H1 (cell line): ENCODE results near the gene ARF4. TPM values are rescaled to one million over a fixed set of nuclear protein-coding genes. Genes with fewer than 3 reads are reported as not detected.

Experiments used
- CTCF ChIA-PET: fragments of 300-600 bp; sonication (Branson Sonifier 250); formaldehyde crosslinking; loops from one replicate; lab custom pipeline; 2021; ENCODE audit not compliant: partially characterized antibody; lab: Charles Lee
- POLR2A ChIA-PET: fragments of 300-600 bp; sonication (Branson Sonifier 250); formaldehyde crosslinking; loops from one replicate; lab custom pipeline; 2021; ENCODE audit warnings: inconsistent platforms; ENCODE audit not compliant: partially characterized antibody; lab: Charles Lee
- DNase-seq, 2 experiments: peaks; one replicate each; pipeline versions ENCODE4 v3.0.0 to v3.0.0-alpha.2; 2010 to 2022; ENCODE audit warnings: low spot score in 2 of 2, low read depth in 1 of 2, mixed read lengths in 1 of 2
- FAIRE-seq: peaks from 2 replicates; lab custom pipeline; 2011; peaks lifted over from hg19 to GRCh38; lab: Jason Lieb, UNC
- H2AFZ ChIP-seq: 2 replicates; pipeline ENCODE4 v1.8.1; 2012; ENCODE audit warnings: low read length, inconsistent platforms
- H2AK5ac ChIP-seq: 2 replicates; pipeline ENCODE4 v1.6.1; 2013; ENCODE audit warnings: low read depth, low read length
- H2BK120ac ChIP-seq: replicated peaks from 2 replicates; pipeline ENCODE3; 2013; ENCODE audit warnings: low read depth, low read length, inconsistent platforms
- H2BK12ac ChIP-seq: 2 replicates; pipeline ENCODE4 v1.6.1; 2013; ENCODE audit warnings: low read depth, low read length
- H2BK15ac ChIP-seq: 2 replicates; pipeline ENCODE4 v1.6.1; 2013; ENCODE audit warnings: low read length
- H2BK20ac ChIP-seq: 2 replicates; pipeline ENCODE4 v1.6.1; 2013; ENCODE audit warnings: low read length
- H2BK5ac ChIP-seq: 2 replicates; pipeline ENCODE4 v1.6.1; 2013; ENCODE audit warnings: low read depth, low read length
- H3K14ac ChIP-seq: 2 replicates; pipeline ENCODE4 v1.6.1; 2013; ENCODE audit warnings: inconsistent platforms; ENCODE audit not compliant: insufficient read length
- H3K18ac ChIP-seq: 2 replicates; pipeline ENCODE4 v1.6.1; 2013; ENCODE audit warnings: low read length; ENCODE audit errors: extremely low read depth
- H3K23ac ChIP-seq: 2 replicates; pipeline ENCODE4 v1.6.1; 2013; ENCODE audit warnings: inconsistent platforms; ENCODE audit not compliant: insufficient read length
- H3K23me2 ChIP-seq: 2 replicates; pipeline ENCODE4 v1.6.1; 2013; ENCODE audit warnings: low read depth, low read length
- H3K27ac ChIP-seq: 2 replicates; pipeline ENCODE4 v1.6.1; 2011; ENCODE audit warnings: low read depth, low read length, inconsistent platforms
- H3K27me3 ChIP-seq, 4 experiments: replicated peaks in 1 of 4; 1 replicate in 1 of 4; 2 replicates in 3 of 4; pipeline versions ENCODE4 v1.6.1 to v1.8.1; 2011 to 2013; ENCODE audit warnings: low read length in 3 of 4, mild to moderate bottlenecking in 3 of 4, inconsistent platforms in 2 of 4, mixed read lengths in 2 of 4, moderate library complexity in 1 of 4; ENCODE audit not compliant: control insufficient read depth in 3 of 4, insufficient read depth in 3 of 4; ENCODE audit errors: extremely low read depth in 1 of 4
- H3K36me3 ChIP-seq, 4 experiments: 2 replicates each; pipeline versions ENCODE4 v1.6.1 to v1.8.1; 2011 to 2013; ENCODE audit warnings: mild to moderate bottlenecking in 4 of 4, low read length in 3 of 4, moderate library complexity in 2 of 4, control low read depth in 1 of 4, inconsistent platforms in 1 of 4; ENCODE audit not compliant: insufficient read depth in 4 of 4, control insufficient read depth in 2 of 4
- H3K4ac ChIP-seq: replicated peaks from 2 replicates; pipeline ENCODE3; 2013; ENCODE audit warnings: low read length, low read depth, mixed read lengths, inconsistent platforms; ENCODE audit not compliant: insufficient read length
- H3K4me1 ChIP-seq, 4 experiments: replicated peaks in 1 of 4; 1 replicate in 1 of 4; 2 replicates in 3 of 4; pipeline versions ENCODE4 v1.6.1 to v1.8.1; 2011 to 2013; ENCODE audit warnings: low read length in 3 of 4, inconsistent platforms in 2 of 4, mixed read lengths in 1 of 4; ENCODE audit not compliant: insufficient read depth in 4 of 4, control insufficient read depth in 3 of 4
- H3K4me2 ChIP-seq, 2 experiments: 2 replicates each; pipeline versions ENCODE4 v1.6.1 to v1.8.1; 2011 to 2013; ENCODE audit warnings: low read depth in 2 of 2, low read length in 2 of 2, control low read depth in 1 of 2, inconsistent platforms in 1 of 2, mild to moderate bottlenecking in 1 of 2; ENCODE audit not compliant: insufficient read depth in 1 of 2
- H3K4me3 ChIP-seq, 4 experiments: fragments of 200-600, 300-600 bp in 1 of 4; sonication (generic), shearing (Covaris generic), sonication (Bioruptor Twin) in 1 of 4; 2 replicates each; pipeline versions ENCODE4 v1.5.1 to v1.8.1; 2011 to 2016; ENCODE audit warnings: low read length in 4 of 4, low read depth in 3 of 4, control low read depth in 2 of 4, inconsistent platforms in 2 of 4, mild to moderate bottlenecking in 2 of 4, mixed read lengths in 1 of 4, moderate library complexity in 1 of 4; ENCODE audit not compliant: insufficient read depth in 2 of 4; ENCODE audit errors: extremely low read depth in 1 of 4
- H3K56ac ChIP-seq: replicated peaks from 2 replicates; pipeline ENCODE3; 2013; ENCODE audit warnings: low read depth, mild to moderate bottlenecking, mixed read lengths, low read length, inconsistent platforms; ENCODE audit not compliant: insufficient read length
- H3K79me1 ChIP-seq: 2 replicates; pipeline ENCODE4 v1.6.1; 2013; ENCODE audit warnings: low read depth, low read length, control low read depth
- H3K79me2 ChIP-seq, 2 experiments: 2 replicates each; pipeline versions ENCODE4 v1.6.1 to v1.8.1; 2012 to 2013; ENCODE audit warnings: low read length in 2 of 2, mild to moderate bottlenecking in 2 of 2, inconsistent platforms in 1 of 2; ENCODE audit not compliant: insufficient read depth in 2 of 2, control insufficient read depth in 1 of 2
- H3K9ac ChIP-seq, 4 experiments: replicated peaks in 1 of 4; 1 replicate in 1 of 4; 2 replicates in 3 of 4; pipeline versions ENCODE4 v1.6.1 to v1.8.1; 2011 to 2013; ENCODE audit warnings: low read depth in 3 of 4, low read length in 3 of 4, control low read depth in 2 of 4, mild to moderate bottlenecking in 2 of 4, moderate library complexity in 2 of 4, inconsistent platforms in 1 of 4; ENCODE audit errors: extremely low read depth in 1 of 4
- H3K9me3 ChIP-seq, 2 experiments: 2 replicates each; pipeline versions ENCODE4 v1.6.1 to v1.8.1; 2012 to 2013; ENCODE audit warnings: mild to moderate bottlenecking in 2 of 2, moderate library complexity in 2 of 2, control low read depth in 1 of 2, inconsistent platforms in 1 of 2, low read depth in 1 of 2, low read length in 1 of 2, mixed read lengths in 1 of 2; ENCODE audit not compliant: insufficient read depth in 2 of 2
- H4K20me1 ChIP-seq, 2 experiments: replicated peaks in 1 of 2; 2 replicates each; pipeline versions ENCODE3 to v1.8.1; 2011 to 2013; ENCODE audit warnings: inconsistent platforms in 2 of 2, low read length in 2 of 2, mild to moderate bottlenecking in 1 of 2; ENCODE audit not compliant: insufficient read depth in 2 of 2, control insufficient read depth in 1 of 2
- H4K5ac ChIP-seq: 2 replicates; pipeline ENCODE4 v1.6.1; 2013; ENCODE audit warnings: low read length, low read depth, mixed read lengths, inconsistent platforms; ENCODE audit not compliant: insufficient read length
- H4K8ac ChIP-seq: 2 replicates; pipeline ENCODE4 v1.8.0; 2013; ENCODE audit warnings: mild to moderate bottlenecking, moderate library complexity, low read length, inconsistent platforms; ENCODE audit not compliant: insufficient read depth; ENCODE audit errors: extremely low read depth
- H4K91ac ChIP-seq: replicated peaks from 2 replicates; pipeline ENCODE3; 2013; ENCODE audit warnings: low read length, mixed read lengths, inconsistent platforms; ENCODE audit not compliant: insufficient read length
- ASH2L ChIP-seq: fragments of 200-600, 300-600 bp; sonication (generic); IDR thresholded peaks from one replicate; pipeline ENCODE4 v1.7.1; 2017; ENCODE audit warnings: low read length
- BACH1 ChIP-seq: IDR thresholded peaks from 2 replicates; pipeline ENCODE4 v1.6.1; 2012; ENCODE audit warnings: low read length, improper control_type of control experiment
- E2F6 ChIP-seq: IDR thresholded peaks from 2 replicates; pipeline ENCODE4 v1.6.1; 2012; ENCODE audit warnings: inconsistent platforms
- FOSL1 ChIP-seq: IDR thresholded peaks from 2 replicates; pipeline ENCODE4 v1.6.1; 2011; ENCODE audit warnings: mild to moderate bottlenecking, low read depth, low read length, moderate library complexity; ENCODE audit not compliant: insufficient read depth
- GTF2F1 ChIP-seq: IDR thresholded peaks from 2 replicates; pipeline ENCODE4 v1.6.1; 2012; ENCODE audit warnings: low read depth, low read length, improper control_type of control experiment, borderline replicate concordance
- RAD21 ChIP-seq, 2 experiments: IDR thresholded peaks in 1 of 2; conservative IDR thresholded peaks in 1 of 2; 2 replicates each; pipeline ENCODE4 v1.6.1; 2011; ENCODE audit warnings: low read depth in 2 of 2, low read length in 2 of 2, improper control_type of control experiment in 1 of 2, inconsistent platforms in 1 of 2, mild to moderate bottlenecking in 1 of 2, moderate library complexity in 1 of 2
- SAP30 ChIP-seq: fragments of 300-600 bp; sonication (generic); IDR thresholded peaks from 2 replicates; pipeline ENCODE4 v1.7.1; 2012; ENCODE audit warnings: low read length, moderate library complexity, mild to moderate bottlenecking, inconsistent platforms; ENCODE audit not compliant: insufficient read depth, insufficient replicate concordance
- TEAD4 ChIP-seq: IDR thresholded peaks from 2 replicates; pipeline ENCODE4 v1.6.1; 2012; ENCODE audit warnings: low read depth, low read length, inconsistent platforms, mixed read lengths
- YY1 ChIP-seq: IDR thresholded peaks from 2 replicates; pipeline ENCODE4 v1.6.1; 2011; ENCODE audit warnings: low read depth, mild to moderate bottlenecking, low read length
- WGBS, 2 experiments: shearing (Covaris generic) in 1 of 2; methylation state at CpG; one replicate each; pipeline versions ENCODE4 v1.1.6 to v1.1.7; 2013 to 2015; ENCODE audit warnings: low lambda C conversion rate in 2 of 2, mixed read lengths in 2 of 2, inconsistent platforms in 1 of 2, low coverage in 1 of 2, missing lambda C conversion rate in 1 of 2; ENCODE audit not compliant: insufficient replicate concordance in 2 of 2, insufficient coverage in 1 of 2, insufficient read length in 1 of 2; ENCODE audit errors: extremely low coverage in 1 of 2, missing lambda C conversion rate in 1 of 2; 5-methylcytosine and 5-hydroxymethylcytosine counted together
- polyA plus RNA-seq, 7 experiments: library from polyadenylated mRNA; depleted of rRNA in 3 of 7; stranded (reverse) in 5 of 7; unstranded in 2 of 7; fragments of >200 nt in 5 of 7; fragments of 200-250 nt in 2 of 7; gene quantifications; 1 replicate in 5 of 7; 2 replicates in 1 of 7; 4 replicates in 1 of 7; pipeline versions ENCODE4 v1.2.1 to v1.2.3, GENCODE V29; 2011 to 2013; ENCODE audit warnings: missing spikeins in 2 of 7, mixed read lengths in 2 of 7
- total RNA-seq: library from RNA; stranded (reverse); fragmentation: NEBNext Ultra II Directional; extraction: Animal tissue kit (Norgen Biotek cat#: 25700); gene quantifications from 2 replicates; pipeline ENCODE4 v1.2.1, GENCODE V29; 2021
- TF ChIP-seq, protein P1 (sequence below): IDR thresholded peaks from 2 replicates; pipeline ENCODE4 v1.6.1; 2011; ENCODE audit warnings: low read depth, mild to moderate bottlenecking, low read length; ENCODE audit not compliant: insufficient read depth

The ARF4 gene
- total and polyA plus RNA-seq, 2 of the 8 experiments (the other 6 are each of a cell fraction or from before 2014, with no cell fraction given) = 138 to 165 TPM

DNA sequence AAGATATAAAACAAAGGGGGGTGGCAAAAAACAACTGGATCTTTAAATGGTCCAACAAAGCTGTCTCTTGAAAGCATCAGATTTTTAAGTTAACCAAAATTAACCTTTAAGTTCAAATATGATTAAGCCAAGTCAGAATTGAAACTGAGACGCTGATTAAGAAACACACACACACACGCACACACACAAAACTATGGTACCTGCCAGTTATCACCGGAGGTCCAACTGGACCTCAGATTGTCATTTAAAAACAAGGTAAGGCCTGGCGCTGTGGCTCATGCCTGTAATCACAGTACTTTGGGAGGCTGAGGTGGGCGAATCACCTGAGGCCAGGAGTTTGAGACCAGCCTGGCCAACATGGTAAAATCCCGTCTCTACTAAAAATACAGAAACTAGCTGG, 10.4 kb downstream of the ARF4 start:
- TF ChIP-seq BACH1 = no peak
- TF ChIP-seq E2F6 = no peak
- TF ChIP-seq ASH2L = no peak
- no peak for TF ChIP-seq YY1
- TF ChIP-seq FOSL1 = no peak
- TF ChIP-seq, protein P1, sequence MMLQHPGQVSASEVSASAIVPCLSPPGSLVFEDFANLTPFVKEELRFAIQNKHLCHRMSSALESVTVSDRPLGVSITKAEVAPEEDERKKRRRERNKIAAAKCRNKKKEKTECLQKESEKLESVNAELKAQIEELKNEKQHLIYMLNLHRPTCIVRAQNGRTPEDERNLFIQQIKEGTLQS = no peak
- TF ChIP-seq RAD21 (IDR thresholded peaks at IDR 0.05 in 1 of 2, conservative IDR thresholded peaks at IDR 0.05 in 1 of 2; ENCODE audit: low read depth in 2 of 2, low read length in 2 of 2) = no peak
- TF ChIP-seq TEAD4 = no peak
- no peak for TF ChIP-seq GTF2F1
- TF ChIP-seq SAP30 = no peak
- TF ChIP-seq, all 59 proteins: peak for 0
- Histone ChIP-seq H4K8ac (no peak overlapping the region), H4K5ac (no peak overlapping the region), H3K4me1 (no peaks in the 10 kb centered on the region), H3K18ac (no peak overlapping the region), H3K23me2 (no peaks in the 10 kb centered on the region), H3K14ac (no peak overlapping the region), H3K27me3 (no peaks in the 10 kb centered on the region), H3K27ac (no peak overlapping the region), H3K79me2 (peaks cover 17 to 93% of the 10 kb centered on the region in 2 experiments), H4K91ac (no peak overlapping the region), H3K4ac (no peak overlapping the region), H3K9ac (no peak overlapping the region), H2BK20ac (no peak overlapping the region), H2BK5ac (no peak overlapping the region), H2BK120ac (no peak overlapping the region), H3K23ac (no peak overlapping the region), H3K36me3 (peaks cover 0 to 13% (median under 1%) of the 10 kb centered on the region in 4 experiments; a peak in 2 of 8 replicates), H2BK15ac (no peak overlapping the region), H2AK5ac (no peak overlapping the region), H4K20me1 (peaks cover 3 to 8% of the 10 kb centered on the region in 2 experiments), H3K4me2 (no peak overlapping the region), H2AFZ (no peak overlapping the region), H3K9me3 (no peaks in the 10 kb centered on the region), H3K79me1 (no peaks in the 10 kb centered on the region), H2BK12ac (no peak overlapping the region), H3K4me3 (no peak overlapping the region), H3K56ac (no peak overlapping the region)
- ChIA-PET POLR2A (interaction anchor here (1.4 to 5.7 kb wide), 2 partner anchors 11 to 20 kb away, joined by 3 to 43 read pairs; partner anchors contain the start of gene ARF4), CTCF (no interaction called here)
- 77% methylated on average over 6 of the region's 6 CpGs; no CpG with 5 or more reads in 1 of the 2 experiments for WGBS, 2 experiments
- FAIRE-seq (no peak), DNase-seq (no peak)
